GM13977 (cell line): ENCODE measurements around the gene LMTK2.
A peak's percentile ranks its signal among the peaks of the same experiment; 100 is the strongest.
"Not testable (repeated sequence)": the region's sequence is repeated elsewhere in the genome, so short reads cannot be mapped to it uniquely, and the experiment has no call there.

Experiments used
- DNase-seq: peaks from one replicate; pipeline ENCODE4 v3.0.0; 2012; ENCODE audit warnings: low spot score
- CTCF ChIP-seq: IDR thresholded peaks from 2 replicates; pipeline ENCODE4 v1.5.1; 2012; ENCODE audit warnings: mild to moderate bottlenecking, control low read depth; ENCODE audit not compliant: insufficient read depth; ENCODE audit errors: extremely low read depth, missing control alignments
- in situ Hi-C: fragments of 300-500 bp; cut with MboI; formaldehyde crosslinking; loops from one replicate; pipeline ENCODE4 v1.12.0; 2022; ENCODE audit warnings: low sequenced_read_pairs, low pct_unique_long_range_greater_than_20kb, mixed read lengths, inconsistent platforms; ENCODE audit not compliant: unreplicated experiment

Gene LMTK2

DNA sequence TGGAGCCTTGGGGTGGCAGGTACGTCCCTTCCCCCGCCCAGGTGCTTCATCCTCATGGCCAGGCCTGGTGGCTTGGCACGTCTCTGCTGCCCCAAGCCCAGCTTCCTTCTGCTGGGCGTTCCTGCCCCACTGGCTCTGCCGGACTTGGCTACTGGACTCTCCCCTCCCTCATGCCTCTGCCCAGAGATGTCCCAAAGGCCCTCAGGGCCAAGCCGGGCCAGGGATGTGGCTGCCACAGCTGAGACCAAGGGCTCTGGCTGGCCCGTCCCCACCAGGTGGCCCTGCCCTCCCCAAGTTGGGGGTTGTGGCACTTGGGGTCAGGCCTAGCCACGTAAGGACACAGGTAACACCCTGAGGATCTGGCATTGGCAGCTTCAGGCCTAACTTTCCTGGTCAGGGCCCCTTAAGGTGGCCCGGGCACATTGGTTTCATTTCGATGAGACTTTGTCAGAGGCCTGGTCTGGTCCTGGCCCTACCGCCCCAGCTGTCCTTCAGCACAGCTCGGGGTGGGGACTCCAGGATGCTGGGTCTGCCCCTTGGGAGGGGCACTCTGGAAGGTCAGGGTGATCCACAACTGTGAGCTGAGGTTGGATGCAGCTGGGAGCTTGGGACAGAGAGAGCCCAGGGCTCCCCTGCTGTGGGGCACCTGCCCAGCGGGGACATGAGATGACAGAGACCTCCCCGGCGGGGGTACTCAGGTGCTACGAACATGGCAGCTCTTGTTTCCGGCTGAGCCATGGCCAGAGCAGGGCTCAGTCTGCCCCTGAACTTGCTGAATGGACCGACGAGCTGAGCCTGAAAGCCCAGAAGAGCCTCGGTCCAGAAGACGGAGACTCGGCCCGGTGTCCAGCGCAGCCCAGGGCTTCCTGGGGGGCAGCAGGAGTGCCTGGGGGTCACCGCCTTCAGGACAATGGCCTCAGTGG is 107.5 kb downstream of the LMTK2 start:
- in situ Hi-C loops, result no loop called here
- peak; percentile 48 for DNase-seq
- no peak for TF ChIP-seq CTCF

DNA sequence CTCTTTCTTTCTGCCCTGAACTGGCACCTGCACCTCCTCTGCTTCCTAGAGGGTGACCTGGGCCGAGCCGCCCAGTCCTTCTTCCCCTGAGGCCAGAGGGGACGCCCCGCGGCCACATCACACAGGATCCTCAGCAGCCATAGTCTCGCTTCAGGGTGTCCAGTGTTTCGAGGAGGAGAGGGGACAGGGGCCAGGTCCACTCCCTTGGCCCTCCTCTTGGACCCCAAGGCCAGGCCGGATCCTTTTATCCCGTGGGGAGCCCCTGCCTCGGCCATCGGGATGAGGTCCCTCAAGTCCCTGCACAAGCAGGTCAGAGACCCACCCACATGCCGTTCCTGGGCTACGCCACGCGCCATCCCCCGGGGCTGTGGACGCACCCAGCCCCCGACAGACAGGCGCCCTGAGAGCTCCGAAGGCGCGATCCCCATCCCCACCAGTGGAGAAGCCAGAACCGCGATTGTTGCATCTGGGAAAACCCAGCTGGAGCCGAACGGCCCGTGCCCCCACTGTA is 108.2 kb downstream of the LMTK2 start:
- in situ Hi-C loops, result no loop called here
- no peak for TF ChIP-seq CTCF
- DNase-seq, result peak; percentile 30

- in situ Hi-C loops, result no loop called here
- no peak for DNase-seq
- TF ChIP-seq CTCF, result no peak
Measured at GRCh38 chr7:98215561-98216495, 109.2 kb downstream of the LMTK2 start.

DNA sequence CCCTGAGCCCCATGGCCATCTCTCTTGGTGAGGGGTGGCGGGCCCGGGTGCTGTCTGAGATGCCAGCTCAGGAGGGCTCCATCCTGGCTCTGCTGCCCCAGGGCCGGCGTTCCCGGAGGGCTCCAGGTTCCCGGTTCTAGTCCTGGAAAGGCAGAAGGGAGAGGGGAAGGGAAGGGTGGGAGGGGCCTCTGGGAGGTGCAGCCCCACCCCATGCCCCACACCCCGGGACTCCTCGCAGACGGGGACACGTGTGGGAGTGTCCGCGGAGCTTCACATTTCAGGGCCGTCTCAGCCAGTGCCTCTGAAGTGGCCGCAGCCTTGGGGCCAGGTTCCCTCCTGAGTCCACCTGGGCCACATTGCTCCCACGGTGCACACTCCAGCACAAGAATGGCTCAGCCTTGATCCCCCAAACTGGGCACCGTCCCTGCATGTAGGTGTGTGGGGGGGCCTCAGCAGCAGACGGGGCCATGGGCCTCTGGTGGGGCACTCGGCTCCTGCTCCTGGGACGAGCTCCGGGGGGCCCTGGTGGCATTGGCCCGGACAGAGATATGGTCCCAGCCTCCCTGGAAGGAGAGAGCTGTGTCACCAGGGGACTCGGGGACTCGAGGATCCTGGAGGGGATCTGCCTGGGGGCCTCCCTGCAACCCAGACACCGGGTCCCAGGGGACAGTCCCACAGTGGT is 110.4 kb downstream of the LMTK2 start:
- in situ Hi-C loops, result no loop called here
- DNase-seq, result no peak
- no peak for TF ChIP-seq CTCF

DNA sequence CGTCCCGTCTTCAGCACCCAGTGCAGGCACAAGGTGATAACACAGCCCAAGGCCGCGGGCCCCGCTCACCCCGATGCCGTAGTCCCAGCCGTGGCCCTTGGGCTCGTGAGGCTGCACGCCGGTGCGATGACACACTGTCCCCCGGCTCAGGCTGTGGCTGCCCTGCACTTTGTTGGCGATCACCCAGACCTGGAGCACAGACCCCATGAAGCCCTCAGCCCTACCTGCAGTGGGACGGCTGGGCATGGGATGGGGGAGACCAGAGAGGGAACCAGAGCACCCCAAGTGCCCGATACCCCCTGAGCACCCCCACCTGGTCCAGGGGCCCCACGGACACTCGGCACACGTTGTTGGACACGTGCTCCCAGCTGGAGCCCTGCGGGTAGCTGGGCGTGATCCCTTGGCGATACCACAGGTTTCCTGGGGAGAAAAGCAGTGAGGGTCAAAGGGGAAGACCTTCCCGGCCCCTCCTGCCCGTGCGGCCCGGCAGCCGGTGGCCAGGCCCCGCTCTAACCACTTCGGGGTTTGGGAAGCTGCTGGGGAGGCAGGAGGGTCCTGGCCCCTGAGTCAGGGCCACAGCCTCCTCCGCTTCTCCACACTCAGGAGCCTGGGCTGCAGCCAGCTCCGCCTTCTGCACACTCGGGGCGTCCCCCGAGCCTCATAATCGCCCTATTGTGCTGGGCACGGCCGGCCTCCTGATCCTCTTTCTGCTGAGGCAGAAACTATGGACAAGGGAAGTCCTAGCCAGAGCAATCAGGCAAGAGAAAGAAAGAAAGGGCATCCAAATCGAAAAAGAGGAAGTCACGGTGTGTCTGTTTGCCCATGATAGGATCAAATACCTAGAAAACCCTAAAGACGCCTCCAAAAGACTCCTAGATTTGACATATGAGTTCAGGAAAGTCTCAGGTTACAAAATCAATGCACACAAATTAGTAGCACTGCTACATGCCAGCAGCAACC is 111.2 kb downstream of the LMTK2 start:
- peak; percentile 45 for DNase-seq
- in situ Hi-C loops, result no loop called here
- TF ChIP-seq CTCF, result no peak

DNA sequence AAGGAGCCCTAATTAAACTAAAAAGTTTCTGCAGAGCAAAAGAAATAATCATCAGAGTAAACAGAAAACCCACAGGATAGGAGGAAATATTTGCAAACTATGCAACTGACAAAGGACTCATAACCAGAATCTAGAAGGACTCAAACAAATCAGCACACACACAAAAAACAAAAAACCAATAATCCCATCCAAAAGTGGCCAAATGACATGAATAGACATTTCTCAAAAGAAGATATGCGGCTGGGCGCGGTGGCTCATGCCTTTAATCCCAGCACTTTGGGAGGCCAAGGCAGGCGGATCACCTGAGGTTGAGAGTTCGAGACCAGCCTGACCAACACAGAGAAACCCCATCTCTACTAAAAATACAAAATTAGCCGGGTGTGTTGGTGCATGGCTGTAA is 112.7 kb downstream of the LMTK2 start:
- in situ Hi-C loops, result not testable (repeated sequence)
- peak; percentile 44 for DNase-seq
